Hepatocyte (in vitro differentiated cells): Measurements from ENCODE around the gene PRTFDC1. TPM values are rescaled to one million over a fixed set of nuclear protein-coding genes. Genes with fewer than 3 reads are reported as not detected.

ENCODE experiments used
- DNase-seq: peaks from one replicate; pipeline ENCODE4 v3.0.0-alpha.2; 2016; ENCODE audit warnings: low spot score
- H2AFZ ChIP-seq: fragments of 200-600 bp; sonication (generic); 2 replicates; pipeline ENCODE4 v1.6.0; 2016; ENCODE audit warnings: antibody characterized with exemption, mild to moderate bottlenecking
- H3K27ac ChIP-seq: fragments of 200-600 bp; sonication (generic); 2 replicates; pipeline ENCODE4 v1.5.1; 2016; ENCODE audit warnings: mild to moderate bottlenecking
- H3K27me3 ChIP-seq: fragments of 200-600 bp; sonication (generic); 2 replicates; pipeline ENCODE4 v1.6.1; 2016
- H3K36me3 ChIP-seq: fragments of 200-600 bp; sonication (generic); replicated peaks from 2 replicates; pipeline ENCODE4 v1.5.1; 2016; ENCODE audit warnings: low read depth; ENCODE audit not compliant: insufficient read depth
- H3K4me1 ChIP-seq: fragments of 200-600 bp; sonication (generic); 2 replicates; pipeline ENCODE4 v1.5.1; 2016; ENCODE audit warnings: mild to moderate bottlenecking, moderate library complexity; ENCODE audit not compliant: insufficient read depth
- H3K4me2 ChIP-seq: fragments of 200-600 bp; sonication (generic); 2 replicates; pipeline ENCODE4 v1.6.0; 2016
- H3K4me3 ChIP-seq: fragments of 200-600 bp; sonication (generic); 2 replicates; pipeline ENCODE4 v1.5.1; 2016; ENCODE audit warnings: mild to moderate bottlenecking
- H3K79me2 ChIP-seq: fragments of 200-600 bp; sonication (generic); 2 replicates; pipeline ENCODE4 v1.6.0; 2017; ENCODE audit warnings: mild to moderate bottlenecking
- H3K9me2 ChIP-seq: fragments of 200-600 bp; sonication (generic); replicated peaks from 2 replicates; pipeline ENCODE4 v1.6.0; 2017; ENCODE audit warnings: mild to moderate bottlenecking; ENCODE audit not compliant: insufficient read depth
- H3K9me3 ChIP-seq: fragments of 200-600 bp; sonication (generic); 2 replicates; pipeline ENCODE4 v1.5.1; 2016; ENCODE audit warnings: low read depth, mild to moderate bottlenecking
- H4K20me1 ChIP-seq: fragments of 200-600 bp; sonication (generic); 2 replicates; pipeline ENCODE4 v1.6.0; 2016; ENCODE audit warnings: mild to moderate bottlenecking; ENCODE audit not compliant: insufficient read depth, poor library complexity, severe bottlenecking
- EZH2 ChIP-seq: fragments of 200-600 bp; sonication (generic); IDR thresholded peaks from 2 replicates; pipeline ENCODE4 v1.6.1; 2016; ENCODE audit warnings: antibody characterized with exemption, mild to moderate bottlenecking, borderline replicate concordance
- EZH2phosphoT487 ChIP-seq: fragments of 200-600 bp; sonication (generic); IDR thresholded peaks from one replicate; pipeline ENCODE4 v1.6.1; 2018; ENCODE audit warnings: antibody characterized with exemption, mild to moderate bottlenecking, low read depth, moderate library complexity; ENCODE audit not compliant: unreplicated experiment, severe bottlenecking
- WGBS: methylation state at CpG from one replicate; pipeline ENCODE4 v1.1.6; 2016; ENCODE audit warnings: low lambda C conversion rate; ENCODE audit errors: missing lambda C conversion rate; 5-methylcytosine and 5-hydroxymethylcytosine counted together
- polyA plus RNA-seq: library from polyadenylated mRNA; unstranded; fragments of >200 nt; fragmentation: Nextera tagmentation; extraction: Ambion mirVana; gene quantifications from 2 replicates; pipeline ENCODE4 v1.2.1, GENCODE V29; 2016
- total RNA-seq: library from RNA; depleted of rRNA; stranded (reverse); fragments of >200 nt; gene quantifications from 2 replicates; pipeline ENCODE4 v1.2.3, GENCODE V29; 2014
- TF ChIP-seq, protein P1 (sequence below): fragments of 200-600 bp; sonication (generic); IDR thresholded peaks from 2 replicates; pipeline ENCODE4 v1.5.1; 2016; ENCODE audit warnings: antibody characterized with exemption, mild to moderate bottlenecking; ENCODE audit not compliant: poor library complexity

PRTFDC1 gene
- total and polyA plus RNA-seq, 2 experiments from 2014 or later: 6.4 to 14.7 TPM

DNA sequence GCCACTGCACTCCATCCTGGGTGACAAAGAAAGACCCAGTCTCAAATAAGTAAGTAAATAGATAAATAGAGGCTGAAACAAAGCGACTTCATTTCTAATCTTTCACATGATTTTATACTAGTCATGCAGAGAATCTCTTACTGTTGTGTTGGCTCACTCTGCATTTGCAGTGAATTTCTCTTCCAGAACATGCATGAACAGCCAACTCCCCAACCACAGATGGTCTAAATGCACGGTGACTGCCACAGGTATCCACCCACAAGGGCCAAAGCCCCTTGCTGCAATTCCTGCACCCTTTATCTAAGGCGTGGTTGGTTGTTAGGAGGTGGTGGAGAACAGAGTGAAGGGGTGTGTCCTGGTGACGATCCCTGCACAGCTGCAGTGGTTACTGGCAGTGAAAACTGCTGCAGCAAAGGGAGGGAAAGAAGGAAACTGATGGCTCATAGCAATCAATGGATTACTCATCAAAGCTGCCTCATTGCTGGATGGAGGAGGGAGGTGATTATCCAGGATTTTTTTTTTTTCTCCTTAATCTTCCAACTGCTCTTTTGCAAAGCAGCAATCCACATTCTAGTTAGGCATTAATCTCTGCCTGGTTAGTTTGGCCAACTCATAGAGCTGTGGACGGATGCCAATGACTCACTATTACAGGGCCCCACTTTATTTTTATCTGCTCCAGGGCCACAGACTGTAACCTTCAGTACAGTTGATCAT is 50.6 kb downstream of the PRTFDC1 start:
- Histone ChIP-seq H3K4me3 (no peak overlapping the region), H3K27ac (peak overlapping the region; percentile 70), H3K36me3 (no peaks in the 10 kb centered on the region), H3K9me3 (no peaks in the 10 kb centered on the region), H2AFZ (no peak overlapping the region), H4K20me1 (no peaks in the 10 kb centered on the region), H3K27me3 (no peaks in the 10 kb centered on the region), H3K4me1 (peaks cover 11% of the 10 kb centered on the region), H3K79me2 (no peaks in the 10 kb centered on the region), H3K4me2 (peak overlapping the region; percentile 58), H3K9me2 (no peaks in the 10 kb centered on the region)
- WGBS: 44% methylated on average over 5 of the region's 5 CpGs
- DNase-seq: peak; percentile 71
- no peak for TF ChIP-seq EZH2phosphoT487
- TF ChIP-seq, protein P1, sequence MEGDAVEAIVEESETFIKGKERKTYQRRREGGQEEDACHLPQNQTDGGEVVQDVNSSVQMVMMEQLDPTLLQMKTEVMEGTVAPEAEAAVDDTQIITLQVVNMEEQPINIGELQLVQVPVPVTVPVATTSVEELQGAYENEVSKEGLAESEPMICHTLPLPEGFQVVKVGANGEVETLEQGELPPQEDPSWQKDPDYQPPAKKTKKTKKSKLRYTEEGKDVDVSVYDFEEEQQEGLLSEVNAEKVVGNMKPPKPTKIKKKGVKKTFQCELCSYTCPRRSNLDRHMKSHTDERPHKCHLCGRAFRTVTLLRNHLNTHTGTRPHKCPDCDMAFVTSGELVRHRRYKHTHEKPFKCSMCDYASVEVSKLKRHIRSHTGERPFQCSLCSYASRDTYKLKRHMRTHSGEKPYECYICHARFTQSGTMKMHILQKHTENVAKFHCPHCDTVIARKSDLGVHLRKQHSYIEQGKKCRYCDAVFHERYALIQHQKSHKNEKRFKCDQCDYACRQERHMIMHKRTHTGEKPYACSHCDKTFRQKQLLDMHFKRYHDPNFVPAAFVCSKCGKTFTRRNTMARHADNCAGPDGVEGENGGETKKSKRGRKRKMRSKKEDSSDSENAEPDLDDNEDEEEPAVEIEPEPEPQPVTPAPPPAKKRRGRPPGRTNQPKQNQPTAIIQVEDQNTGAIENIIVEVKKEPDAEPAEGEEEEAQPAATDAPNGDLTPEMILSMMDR: no peak

DNA sequence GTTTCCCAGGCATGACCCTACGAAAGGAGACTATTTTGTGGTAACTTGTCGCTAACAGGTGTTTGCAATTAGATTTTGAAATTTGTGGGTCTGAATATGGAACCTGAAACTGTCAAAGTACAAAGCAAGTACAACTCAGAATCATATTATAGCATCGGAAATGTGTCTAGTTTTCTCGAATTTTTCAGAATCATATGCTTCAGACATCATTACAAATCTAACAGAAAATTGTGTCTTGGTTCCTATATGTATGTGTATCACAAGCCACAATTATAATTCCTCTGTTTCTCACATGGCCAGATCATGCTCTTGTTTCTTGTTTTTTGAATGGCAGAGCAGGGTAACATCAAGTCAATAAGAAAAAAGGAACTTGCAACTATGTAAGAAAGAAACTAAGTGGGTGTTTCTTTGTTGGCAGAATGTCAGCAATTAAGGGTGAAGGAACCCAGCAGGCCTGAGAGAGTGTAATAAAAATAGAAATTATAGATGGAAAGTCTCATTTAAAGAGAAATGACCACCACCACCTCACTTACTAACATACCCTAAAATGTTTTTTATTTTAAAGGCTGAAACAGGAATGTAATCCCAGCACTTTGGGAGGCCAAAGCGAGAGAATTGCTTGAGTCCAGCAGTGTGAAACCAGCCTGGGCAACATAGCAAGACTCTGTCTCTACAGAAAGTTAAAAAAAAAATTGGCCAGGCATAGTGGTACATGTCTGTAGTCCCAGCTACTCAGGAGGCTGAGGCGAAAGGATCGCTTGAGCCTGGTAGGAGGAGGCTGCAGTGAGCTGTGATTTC is 51.3 kb downstream of the PRTFDC1 start:
- H3K27ac ChIP-seq: peak overlapping the region; percentile 60
- peaks cover 11% of the 10 kb centered on the region for H3K4me1 ChIP-seq
- no peaks in the 10 kb centered on the region for H3K9me3 ChIP-seq
- no peak overlapping the region for H2AFZ ChIP-seq
- 89% methylated on average over 7 of the region's 7 CpGs for WGBS
- TF ChIP-seq EZH2: no peak
- TF ChIP-seq, protein P1: no peak
- H3K4me2 ChIP-seq: peak overlapping the region; percentile 58
- H3K4me3 ChIP-seq: no peak overlapping the region
- no peaks in the 10 kb centered on the region for H4K20me1 ChIP-seq
- H3K79me2 ChIP-seq: no peaks in the 10 kb centered on the region
- H3K27me3 ChIP-seq: no peaks in the 10 kb centered on the region
- DNase-seq: no peak
- H3K9me2 ChIP-seq: no peaks in the 10 kb centered on the region
- H3K36me3 ChIP-seq: no peaks in the 10 kb centered on the region

DNA sequence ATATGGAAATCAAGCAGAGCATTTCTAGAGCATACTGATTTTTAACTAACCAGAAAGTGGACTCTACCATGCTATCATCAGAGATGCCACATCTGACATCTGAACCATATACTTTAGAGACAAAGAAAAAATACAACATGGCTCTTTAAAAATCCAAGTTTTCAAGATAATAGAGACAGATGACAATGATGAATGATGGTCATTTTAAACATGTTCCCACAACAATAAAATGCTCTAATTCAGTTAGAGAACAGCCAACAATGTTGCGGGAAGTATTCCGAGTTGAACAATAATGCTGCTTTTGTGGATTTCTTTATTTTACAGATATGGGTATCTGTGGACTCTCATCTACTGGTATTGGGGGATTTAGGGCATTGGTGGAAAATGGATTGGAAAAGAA is 52.8 kb downstream of the PRTFDC1 start:
- no peak overlapping the region for H3K4me3 ChIP-seq
- no peak for DNase-seq
- no peak for TF ChIP-seq EZH2phosphoT487
- TF ChIP-seq EZH2: no peak
- TF ChIP-seq, protein P1: no peak
- no peaks in the 10 kb centered on the region for H3K36me3 ChIP-seq
- H3K9me3 ChIP-seq: no peaks in the 10 kb centered on the region
- no peaks in the 10 kb centered on the region for H3K79me2 ChIP-seq
- no peak overlapping the region for H2AFZ ChIP-seq
- 93% methylated on average over 2 of the region's 2 CpGs for WGBS
- H3K27me3 ChIP-seq: no peaks in the 10 kb centered on the region
- H3K4me1 ChIP-seq: peaks cover 11% of the 10 kb centered on the region
- H4K20me1 ChIP-seq: no peaks in the 10 kb centered on the region
- no peaks in the 10 kb centered on the region for H3K9me2 ChIP-seq
- H3K27ac ChIP-seq: no peak overlapping the region
- no peak overlapping the region for H3K4me2 ChIP-seq
